Measurements from ENCODE around the gene HPSE2. TPM values are rescaled to one million over a fixed set of nuclear protein-coding genes. Genes with fewer than 3 reads are reported as not detected.

Gene HPSE2
- total and polyA plus RNA-seq, 2 experiments from 2014 or later: 0.10 to 0.24 TPM

DNA sequence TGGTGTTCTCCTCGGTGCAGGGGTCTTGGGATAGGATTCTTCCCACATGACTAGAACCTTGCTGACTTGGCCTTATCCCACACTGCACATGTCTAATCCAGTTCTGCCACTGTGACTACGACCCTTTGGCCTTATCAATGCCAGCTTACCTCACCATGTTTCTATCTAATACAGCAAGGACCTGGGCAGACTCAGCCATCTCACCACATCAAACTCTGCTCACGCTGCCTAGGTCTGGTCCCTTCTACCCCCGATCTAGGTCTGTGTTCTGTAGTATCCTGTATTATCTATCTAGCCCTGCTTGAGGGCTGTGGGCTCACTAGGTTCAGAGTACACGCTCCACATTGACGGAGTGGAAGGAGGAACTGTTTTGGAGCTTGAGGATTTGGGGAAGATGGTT is 282.4 kb downstream of the HPSE2 start (continued):
- TF ChIP-seq, protein P1, sequence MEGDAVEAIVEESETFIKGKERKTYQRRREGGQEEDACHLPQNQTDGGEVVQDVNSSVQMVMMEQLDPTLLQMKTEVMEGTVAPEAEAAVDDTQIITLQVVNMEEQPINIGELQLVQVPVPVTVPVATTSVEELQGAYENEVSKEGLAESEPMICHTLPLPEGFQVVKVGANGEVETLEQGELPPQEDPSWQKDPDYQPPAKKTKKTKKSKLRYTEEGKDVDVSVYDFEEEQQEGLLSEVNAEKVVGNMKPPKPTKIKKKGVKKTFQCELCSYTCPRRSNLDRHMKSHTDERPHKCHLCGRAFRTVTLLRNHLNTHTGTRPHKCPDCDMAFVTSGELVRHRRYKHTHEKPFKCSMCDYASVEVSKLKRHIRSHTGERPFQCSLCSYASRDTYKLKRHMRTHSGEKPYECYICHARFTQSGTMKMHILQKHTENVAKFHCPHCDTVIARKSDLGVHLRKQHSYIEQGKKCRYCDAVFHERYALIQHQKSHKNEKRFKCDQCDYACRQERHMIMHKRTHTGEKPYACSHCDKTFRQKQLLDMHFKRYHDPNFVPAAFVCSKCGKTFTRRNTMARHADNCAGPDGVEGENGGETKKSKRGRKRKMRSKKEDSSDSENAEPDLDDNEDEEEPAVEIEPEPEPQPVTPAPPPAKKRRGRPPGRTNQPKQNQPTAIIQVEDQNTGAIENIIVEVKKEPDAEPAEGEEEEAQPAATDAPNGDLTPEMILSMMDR (conservative IDR thresholded peaks at IDR 0.05; ENCODE audit: low read depth in 2 of 2): no peak

DNA sequence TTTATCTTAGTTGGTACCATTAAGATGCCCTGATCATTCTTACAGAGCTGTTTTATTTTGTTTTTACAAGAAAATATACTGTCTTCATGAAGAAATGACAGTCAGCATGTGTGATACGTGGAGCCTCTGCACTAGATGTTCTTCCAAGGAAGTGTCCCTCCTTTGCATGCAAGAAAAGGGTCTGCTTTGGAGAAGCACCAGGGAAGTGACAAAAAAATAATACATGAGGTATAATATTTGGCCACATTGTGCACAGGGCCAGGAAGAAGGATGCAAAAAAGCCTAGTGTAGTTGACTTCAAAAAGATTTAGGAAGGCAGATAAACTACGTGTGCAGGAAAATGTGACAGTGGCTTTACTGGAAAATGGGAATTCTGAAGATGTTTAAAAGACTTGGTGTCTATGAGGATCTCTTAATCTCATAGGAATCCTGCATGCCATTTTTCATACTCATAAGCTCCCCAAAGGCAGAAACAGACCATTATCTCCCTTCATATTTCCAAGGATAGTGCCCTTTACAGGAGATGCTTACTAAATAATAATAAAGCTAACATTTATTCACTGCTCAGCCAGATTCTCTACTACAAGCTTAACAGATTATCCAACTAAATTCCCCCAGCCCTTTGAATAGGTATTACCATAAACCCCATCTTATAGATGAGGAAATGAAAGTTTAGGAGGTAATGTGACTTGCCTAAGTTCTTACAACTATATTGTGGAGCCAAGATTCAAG is 284.2 kb downstream of the HPSE2 start:
- Mint-ChIP-seq H3K9me3 (no peaks in the 10 kb centered on the region), H3K27me3 (ENCODE audit: insufficient read depth, low read depth, poor library complexity) (no peaks in the 10 kb centered on the region), H3K36me3 (ENCODE audit: low read depth) (no peaks in the 10 kb centered on the region), H3K4me3 (no peak overlapping the region), H3K4me1 (no peaks in the 10 kb centered on the region), H3K27ac (no peak overlapping the region)
- Histone ChIP-seq H3K4me2 (no peak overlapping the region), H3K27me3 (ENCODE audit: insufficient read depth) (no peaks in the 10 kb centered on the region), H4K20me1 (replicated peaks; ENCODE audit: insufficient read depth) (no peaks in the 10 kb centered on the region), H3K4me1 (ENCODE audit: insufficient read depth) (no peaks in the 10 kb centered on the region), H3K9me2 (ENCODE audit: insufficient read depth) (no peaks in the 10 kb centered on the region), H3K36me3 (ENCODE audit: insufficient read depth) (no peaks in the 10 kb centered on the region), H3K4me3 (no peak overlapping the region), H3K79me2 (replicated peaks; ENCODE audit: insufficient read depth) (no peaks in the 10 kb centered on the region), H3K27ac (ENCODE audit: low read depth) (no peak overlapping the region), H2AFZ (no peak overlapping the region), H3F3A (replicated peaks; ENCODE audit: low read depth) (no peaks in the 10 kb centered on the region)
- DNase-seq (ENCODE audit: low spot score) (no peak), ATAC-seq (no peak)
- no peak for TF ChIP-seq EZH2 (IDR thresholded peaks at IDR 0.05; ENCODE audit: low read depth, unreplicated experiment)
- no peak for TF ChIP-seq ZNF114 (CRISPR knock-in tag; IDR thresholded peaks at IDR 0.05)
- no peak for TF ChIP-seq NANOG (IDR thresholded peaks at IDR 0.05; ENCODE audit: borderline replicate concordance)
- TF ChIP-seq, protein P2, sequence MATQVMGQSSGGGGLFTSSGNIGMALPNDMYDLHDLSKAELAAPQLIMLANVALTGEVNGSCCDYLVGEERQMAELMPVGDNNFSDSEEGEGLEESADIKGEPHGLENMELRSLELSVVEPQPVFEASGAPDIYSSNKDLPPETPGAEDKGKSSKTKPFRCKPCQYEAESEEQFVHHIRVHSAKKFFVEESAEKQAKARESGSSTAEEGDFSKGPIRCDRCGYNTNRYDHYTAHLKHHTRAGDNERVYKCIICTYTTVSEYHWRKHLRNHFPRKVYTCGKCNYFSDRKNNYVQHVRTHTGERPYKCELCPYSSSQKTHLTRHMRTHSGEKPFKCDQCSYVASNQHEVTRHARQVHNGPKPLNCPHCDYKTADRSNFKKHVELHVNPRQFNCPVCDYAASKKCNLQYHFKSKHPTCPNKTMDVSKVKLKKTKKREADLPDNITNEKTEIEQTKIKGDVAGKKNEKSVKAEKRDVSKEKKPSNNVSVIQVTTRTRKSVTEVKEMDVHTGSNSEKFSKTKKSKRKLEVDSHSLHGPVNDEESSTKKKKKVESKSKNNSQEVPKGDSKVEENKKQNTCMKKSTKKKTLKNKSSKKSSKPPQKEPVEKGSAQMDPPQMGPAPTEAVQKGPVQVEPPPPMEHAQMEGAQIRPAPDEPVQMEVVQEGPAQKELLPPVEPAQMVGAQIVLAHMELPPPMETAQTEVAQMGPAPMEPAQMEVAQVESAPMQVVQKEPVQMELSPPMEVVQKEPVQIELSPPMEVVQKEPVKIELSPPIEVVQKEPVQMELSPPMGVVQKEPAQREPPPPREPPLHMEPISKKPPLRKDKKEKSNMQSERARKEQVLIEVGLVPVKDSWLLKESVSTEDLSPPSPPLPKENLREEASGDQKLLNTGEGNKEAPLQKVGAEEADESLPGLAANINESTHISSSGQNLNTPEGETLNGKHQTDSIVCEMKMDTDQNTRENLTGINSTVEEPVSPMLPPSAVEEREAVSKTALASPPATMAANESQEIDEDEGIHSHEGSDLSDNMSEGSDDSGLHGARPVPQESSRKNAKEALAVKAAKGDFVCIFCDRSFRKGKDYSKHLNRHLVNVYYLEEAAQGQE (IDR thresholded peaks at IDR 0.05; ENCODE audit: unreplicated experiment): no peak
- no peak for TF ChIP-seq POLR2AphosphoS5 (IDR thresholded peaks at IDR 0.05; ENCODE audit: low read depth)
- TF ChIP-seq STAT1 (IDR thresholded peaks at IDR 0.05; ENCODE audit: unreplicated experiment): no peak

DNA sequence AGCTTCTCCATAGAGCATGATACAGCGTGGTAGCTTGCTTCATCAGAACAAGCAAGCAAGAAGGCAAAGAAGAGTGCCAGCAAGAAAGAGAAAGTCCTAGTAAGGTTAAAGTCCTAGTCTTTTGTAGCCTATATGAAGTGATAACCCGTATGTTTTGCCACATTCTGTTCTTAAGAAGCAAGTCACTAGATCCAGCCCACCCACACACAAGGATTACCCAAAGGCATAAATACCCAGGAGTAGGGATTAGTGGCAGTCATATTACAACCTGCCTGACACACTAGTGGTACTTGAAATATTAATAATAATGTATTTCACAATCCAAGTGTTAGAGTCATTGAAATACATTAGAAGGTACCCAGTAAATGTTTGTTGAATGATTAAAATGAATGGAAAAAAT is 285.5 kb downstream of the HPSE2 start:
- Histone ChIP-seq H3K27me3 (ENCODE audit: insufficient read depth) (no peaks in the 10 kb centered on the region), H3K4me2 (no peak overlapping the region), H4K20me1 (replicated peaks; ENCODE audit: insufficient read depth) (no peaks in the 10 kb centered on the region), H3K36me3 (ENCODE audit: insufficient read depth) (no peaks in the 10 kb centered on the region), H2AFZ (no peak overlapping the region), H3F3A (replicated peaks; ENCODE audit: low read depth) (no peaks in the 10 kb centered on the region), H3K4me1 (ENCODE audit: insufficient read depth) (no peaks in the 10 kb centered on the region), H3K79me2 (replicated peaks; ENCODE audit: insufficient read depth) (no peaks in the 10 kb centered on the region), H3K9me2 (ENCODE audit: insufficient read depth) (no peaks in the 10 kb centered on the region), H3K4me3 (no peak overlapping the region), H3K27ac (ENCODE audit: low read depth) (no peak overlapping the region)
- ATAC-seq (no peak), DNase-seq (ENCODE audit: low spot score) (no peak)
- Mint-ChIP-seq H3K9me3 (no peaks in the 10 kb centered on the region), H3K36me3 (ENCODE audit: low read depth) (no peaks in the 10 kb centered on the region), H3K27ac (no peak overlapping the region), H3K27me3 (ENCODE audit: insufficient read depth, low read depth, poor library complexity) (no peaks in the 10 kb centered on the region), H3K4me1 (no peaks in the 10 kb centered on the region), H3K4me3 (no peak overlapping the region)
- TF ChIP-seq, protein P3, sequence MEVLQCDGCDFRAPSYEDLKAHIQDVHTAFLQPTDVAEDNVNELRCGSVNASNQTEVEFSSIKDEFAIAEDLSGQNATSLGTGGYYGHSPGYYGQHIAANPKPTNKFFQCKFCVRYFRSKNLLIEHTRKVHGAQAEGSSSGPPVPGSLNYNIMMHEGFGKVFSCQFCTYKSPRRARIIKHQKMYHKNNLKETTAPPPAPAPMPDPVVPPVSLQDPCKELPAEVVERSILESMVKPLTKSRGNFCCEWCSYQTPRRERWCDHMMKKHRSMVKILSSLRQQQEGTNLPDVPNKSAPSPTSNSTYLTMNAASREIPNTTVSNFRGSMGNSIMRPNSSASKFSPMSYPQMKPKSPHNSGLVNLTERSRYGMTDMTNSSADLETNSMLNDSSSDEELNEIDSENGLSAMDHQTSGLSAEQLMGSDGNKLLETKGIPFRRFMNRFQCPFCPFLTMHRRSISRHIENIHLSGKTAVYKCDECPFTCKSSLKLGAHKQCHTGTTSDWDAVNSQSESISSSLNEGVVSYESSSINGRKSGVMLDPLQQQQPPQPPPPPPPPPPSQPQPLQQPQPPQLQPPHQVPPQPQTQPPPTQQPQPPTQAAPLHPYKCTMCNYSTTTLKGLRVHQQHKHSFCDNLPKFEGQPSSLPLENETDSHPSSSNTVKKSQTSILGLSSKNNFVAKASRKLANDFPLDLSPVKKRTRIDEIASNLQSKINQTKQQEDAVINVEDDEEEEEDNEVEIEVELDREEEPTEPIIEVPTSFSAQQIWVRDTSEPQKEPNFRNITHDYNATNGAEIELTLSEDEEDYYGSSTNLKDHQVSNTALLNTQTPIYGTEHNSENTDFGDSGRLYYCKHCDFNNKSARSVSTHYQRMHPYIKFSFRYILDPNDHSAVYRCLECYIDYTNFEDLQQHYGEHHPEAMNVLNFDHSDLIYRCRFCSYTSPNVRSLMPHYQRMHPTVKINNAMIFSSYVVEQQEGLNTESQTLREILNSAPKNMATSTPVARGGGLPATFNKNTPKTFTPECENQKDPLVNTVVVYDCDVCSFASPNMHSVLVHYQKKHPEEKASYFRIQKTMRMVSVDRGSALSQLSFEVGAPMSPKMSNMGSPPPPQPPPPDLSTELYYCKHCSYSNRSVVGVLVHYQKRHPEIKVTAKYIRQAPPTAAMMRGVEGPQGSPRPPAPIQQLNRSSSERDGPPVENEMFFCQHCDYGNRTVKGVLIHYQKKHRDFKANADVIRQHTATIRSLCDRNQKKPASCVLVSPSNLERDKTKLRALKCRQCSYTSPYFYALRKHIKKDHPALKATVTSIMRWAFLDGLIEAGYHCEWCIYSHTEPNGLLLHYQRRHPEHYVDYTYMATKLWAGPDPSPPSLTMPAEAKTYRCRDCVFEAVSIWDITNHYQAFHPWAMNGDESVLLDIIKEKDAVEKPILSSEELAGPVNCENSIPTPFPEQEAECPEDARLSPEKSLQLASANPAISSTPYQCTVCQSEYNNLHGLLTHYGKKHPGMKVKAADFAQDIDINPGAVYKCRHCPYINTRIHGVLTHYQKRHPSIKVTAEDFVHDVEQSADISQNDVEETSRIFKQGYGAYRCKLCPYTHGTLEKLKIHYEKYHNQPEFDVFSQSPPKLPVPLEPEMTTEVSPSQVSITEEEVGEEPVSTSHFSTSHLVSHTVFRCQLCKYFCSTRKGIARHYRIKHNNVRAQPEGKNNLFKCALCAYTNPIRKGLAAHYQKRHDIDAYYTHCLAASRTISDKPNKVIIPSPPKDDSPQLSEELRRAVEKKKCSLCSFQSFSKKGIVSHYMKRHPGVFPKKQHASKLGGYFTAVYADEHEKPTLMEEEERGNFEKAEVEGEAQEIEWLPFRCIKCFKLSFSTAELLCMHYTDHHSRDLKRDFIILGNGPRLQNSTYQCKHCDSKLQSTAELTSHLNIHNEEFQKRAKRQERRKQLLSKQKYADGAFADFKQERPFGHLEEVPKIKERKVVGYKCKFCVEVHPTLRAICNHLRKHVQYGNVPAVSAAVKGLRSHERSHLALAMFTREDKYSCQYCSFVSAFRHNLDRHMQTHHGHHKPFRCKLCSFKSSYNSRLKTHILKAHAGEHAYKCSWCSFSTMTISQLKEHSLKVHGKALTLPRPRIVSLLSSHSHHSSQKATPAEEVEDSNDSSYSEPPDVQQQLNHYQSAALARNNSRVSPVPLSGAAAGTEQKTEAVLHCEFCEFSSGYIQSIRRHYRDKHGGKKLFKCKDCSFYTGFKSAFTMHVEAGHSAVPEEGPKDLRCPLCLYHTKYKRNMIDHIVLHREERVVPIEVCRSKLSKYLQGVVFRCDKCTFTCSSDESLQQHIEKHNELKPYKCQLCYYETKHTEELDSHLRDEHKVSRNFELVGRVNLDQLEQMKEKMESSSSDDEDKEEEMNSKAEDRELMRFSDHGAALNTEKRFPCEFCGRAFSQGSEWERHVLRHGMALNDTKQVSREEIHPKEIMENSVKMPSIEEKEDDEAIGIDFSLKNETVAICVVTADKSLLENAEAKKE (CRISPR knock-in tag; IDR thresholded peaks at IDR 0.05): no peak

All from GM23338 (cell line).